Kidney epithelial cell (primary cell): Measurements from ENCODE around the gene ASPN. TPM values are rescaled to one million over a fixed set of nuclear protein-coding genes. Genes with fewer than 3 reads are reported as not detected.

Experiments
- DNase-seq: peaks from one replicate; pipeline ENCODE4 v3.0.0-alpha.2; 2010; ENCODE audit warnings: low read depth
- H3K27me3 ChIP-seq: 2 replicates; pipeline ENCODE4 v1.6.0; 2011; ENCODE audit warnings: low read length; ENCODE audit not compliant: control insufficient read depth, insufficient read depth
- H3K36me3 ChIP-seq: 2 replicates; pipeline ENCODE4 v1.5.1; 2011; ENCODE audit warnings: low read length; ENCODE audit not compliant: control insufficient read depth, insufficient read depth
- H3K4me3 ChIP-seq: 2 replicates; pipeline ENCODE4 v1.5.1; 2011; ENCODE audit warnings: low read depth, mild to moderate bottlenecking, control low read depth, low read length
- CTCF ChIP-seq: IDR thresholded peaks from 2 replicates; pipeline ENCODE4 v1.5.1; 2011; ENCODE audit warnings: mild to moderate bottlenecking, moderate library complexity, low read length, control low read depth, inconsistent platforms; ENCODE audit not compliant: insufficient read depth, poor library complexity, severe bottlenecking
- total RNA-seq: library from RNA; depleted of rRNA; stranded (reverse); fragments of >200 nt; gene quantifications from 2 replicates; pipeline ENCODE4 v1.2.3, GENCODE V29; 2015

ASPN gene
- total RNA-seq: not detected in 2 replicates

GRCh38 chr9:92482329-92482728 is at the start of gene ASPN:
Gene ASPN, minus strand, starts transcription at chr9:92482506.
- no peaks in the 10 kb centered on the region for H3K27me3 ChIP-seq
- TF ChIP-seq CTCF: no peak
- no peaks in the 10 kb centered on the region for H3K36me3 ChIP-seq
- DNase-seq: no peak
- no peak within 1 kb of the TSS for H3K4me3 ChIP-seq

GRCh38 chr9:92530893-92531292 is 48.6 kb upstream of the ASPN start:
- DNase-seq: no peak
- Histone ChIP-seq H3K4me3 (no peak overlapping the region), H3K36me3 (no peaks in the 10 kb centered on the region), H3K27me3 (no peaks in the 10 kb centered on the region)
- no peak for TF ChIP-seq CTCF

GRCh38 chr9:92529124-92529523 is 46.8 kb upstream of the ASPN start:
- no peaks in the 10 kb centered on the region for H3K36me3 ChIP-seq
- H3K4me3 ChIP-seq: no peak overlapping the region
- DNase-seq: no peak
- H3K27me3 ChIP-seq: no peaks in the 10 kb centered on the region
- no peak for TF ChIP-seq CTCF

GRCh38 chr9:92528522-92528849 is 46.2 kb upstream of the ASPN start:
- DNase-seq: no peak
- no peaks in the 10 kb centered on the region for H3K36me3 ChIP-seq
- no peak overlapping the region for H3K4me3 ChIP-seq
- TF ChIP-seq CTCF: no peak
- no peaks in the 10 kb centered on the region for H3K27me3 ChIP-seq

- H3K36me3 ChIP-seq: no peaks in the 10 kb centered on the region
- H3K4me3 ChIP-seq: no peak overlapping the region
- no peak for TF ChIP-seq CTCF
- no peaks in the 10 kb centered on the region for H3K27me3 ChIP-seq
- DNase-seq: no peak
Measured at GRCh38 chr9:92527832-92528521, 45.7 kb upstream of the ASPN start.

- Histone ChIP-seq H3K36me3 (no peaks in the 10 kb centered on the region), H3K4me3 (no peak overlapping the region), H3K27me3 (no peaks in the 10 kb centered on the region)
- DNase-seq: no peak
- no peak for TF ChIP-seq CTCF
Measured at GRCh38 chr9:92527291-92527828, 45.1 kb upstream of the ASPN start.
